ENCODE measurements around the gene TMOD1. TPM values are rescaled to one million over a fixed set of nuclear protein-coding genes. Genes with fewer than 3 reads are reported as not detected.
"Not testable (repeated sequence)": the region's sequence is repeated elsewhere in the genome, so short reads cannot be mapped to it uniquely, and the experiment has no call there.

The TMOD1 gene
- total RNA-seq, 2 donors from 2014 or later: 44.0 to 77.6 TPM

DNA sequence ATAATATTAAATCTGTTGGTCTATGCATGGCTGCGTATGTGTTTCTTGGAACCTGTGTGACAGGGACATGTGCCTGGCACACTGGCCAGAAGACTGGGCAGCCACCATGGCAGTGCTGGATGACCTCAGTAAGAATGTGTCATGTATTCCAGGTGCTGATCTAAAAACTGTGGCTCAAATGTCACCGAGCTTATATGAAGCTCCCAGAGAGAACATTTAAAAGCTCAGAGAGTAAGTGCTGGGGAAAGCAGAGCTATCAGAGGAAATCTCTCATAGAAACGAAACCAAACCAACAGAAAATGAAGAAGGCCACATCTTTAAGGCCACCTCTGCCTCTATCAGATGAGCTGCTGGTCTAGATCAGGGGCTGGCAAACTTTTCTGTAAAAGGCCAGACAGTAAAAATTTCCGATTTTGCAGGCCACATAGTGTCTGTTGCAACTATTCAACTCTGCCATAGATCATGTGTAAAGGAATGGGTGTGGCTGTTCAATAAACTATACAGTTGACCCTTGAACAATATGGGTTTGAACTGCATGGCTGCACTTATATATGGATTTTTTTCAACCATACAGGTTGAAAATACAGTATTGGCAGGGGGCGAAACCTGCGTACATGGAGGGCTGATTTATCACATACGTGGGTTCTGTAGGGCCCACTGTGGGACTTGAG lies 99.9 kb downstream of the TMOD1 start:
- Histone ChIP-seq H3K36me3 (peaks cover 55% of the 10 kb centered on the region), H3K27ac (no peak overlapping the region), H3K4me1 (ENCODE audit: control insufficient read depth in 1 of 2, low read depth in 2 of 2) (peaks cover 22 to 26% of the 10 kb centered on the region in 2 donors), H3K4me3 (no peak overlapping the region), H3K27me3 (replicated peaks; ENCODE audit: insufficient read depth) (no peaks in the 10 kb centered on the region), H3K9me3 (no peaks in the 10 kb centered on the region)
- ATAC-seq (ENCODE audit: insufficient number of reproducible peaks, low FRiP score, low read depth) (no peak), DNase-seq (ENCODE audit: low spot score) (no peak)
- TF ChIP-seq, protein P1, sequence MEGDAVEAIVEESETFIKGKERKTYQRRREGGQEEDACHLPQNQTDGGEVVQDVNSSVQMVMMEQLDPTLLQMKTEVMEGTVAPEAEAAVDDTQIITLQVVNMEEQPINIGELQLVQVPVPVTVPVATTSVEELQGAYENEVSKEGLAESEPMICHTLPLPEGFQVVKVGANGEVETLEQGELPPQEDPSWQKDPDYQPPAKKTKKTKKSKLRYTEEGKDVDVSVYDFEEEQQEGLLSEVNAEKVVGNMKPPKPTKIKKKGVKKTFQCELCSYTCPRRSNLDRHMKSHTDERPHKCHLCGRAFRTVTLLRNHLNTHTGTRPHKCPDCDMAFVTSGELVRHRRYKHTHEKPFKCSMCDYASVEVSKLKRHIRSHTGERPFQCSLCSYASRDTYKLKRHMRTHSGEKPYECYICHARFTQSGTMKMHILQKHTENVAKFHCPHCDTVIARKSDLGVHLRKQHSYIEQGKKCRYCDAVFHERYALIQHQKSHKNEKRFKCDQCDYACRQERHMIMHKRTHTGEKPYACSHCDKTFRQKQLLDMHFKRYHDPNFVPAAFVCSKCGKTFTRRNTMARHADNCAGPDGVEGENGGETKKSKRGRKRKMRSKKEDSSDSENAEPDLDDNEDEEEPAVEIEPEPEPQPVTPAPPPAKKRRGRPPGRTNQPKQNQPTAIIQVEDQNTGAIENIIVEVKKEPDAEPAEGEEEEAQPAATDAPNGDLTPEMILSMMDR (IDR thresholded peaks at IDR 0.05): no peak

DNA sequence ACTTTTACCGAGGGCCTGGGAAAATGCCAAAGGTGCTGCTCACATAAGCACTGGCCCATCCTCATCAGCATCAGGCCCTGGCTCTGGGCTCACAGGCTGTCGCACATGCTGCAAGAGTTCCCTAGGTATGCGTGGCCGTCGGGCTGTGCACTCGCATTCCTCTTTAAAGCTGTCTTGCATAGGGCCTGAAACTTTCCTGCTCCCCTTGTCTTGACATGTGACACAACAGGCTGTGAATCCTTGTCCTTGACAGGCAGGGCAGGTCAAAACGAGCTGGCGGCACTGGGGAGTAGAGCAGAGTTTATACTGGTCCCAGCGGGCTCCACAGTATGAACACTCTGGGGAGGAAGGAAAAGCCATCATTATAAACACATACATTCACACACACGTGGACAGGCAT lies 101.0 kb downstream of the TMOD1 start:
- H3K9me3 ChIP-seq: no peaks in the 10 kb centered on the region
- no peaks in the 10 kb centered on the region for H3K27me3 ChIP-seq (replicated peaks; ENCODE audit: insufficient read depth)
- peaks cover 14 to 16% of the 10 kb centered on the region in 2 donors for H3K4me1 ChIP-seq (ENCODE audit: control insufficient read depth in 1 of 2, low read depth in 2 of 2)
- TF ChIP-seq, protein P1 (IDR thresholded peaks at IDR 0.05): no peak
- ATAC-seq (ENCODE audit: insufficient number of reproducible peaks, low FRiP score, low read depth) (no peak), DNase-seq (ENCODE audit: low spot score) (no peak)
- no peak overlapping the region for H3K27ac ChIP-seq
- peaks cover 55% of the 10 kb centered on the region for H3K36me3 ChIP-seq
- H3K4me3 ChIP-seq: no peak overlapping the region

DNA sequence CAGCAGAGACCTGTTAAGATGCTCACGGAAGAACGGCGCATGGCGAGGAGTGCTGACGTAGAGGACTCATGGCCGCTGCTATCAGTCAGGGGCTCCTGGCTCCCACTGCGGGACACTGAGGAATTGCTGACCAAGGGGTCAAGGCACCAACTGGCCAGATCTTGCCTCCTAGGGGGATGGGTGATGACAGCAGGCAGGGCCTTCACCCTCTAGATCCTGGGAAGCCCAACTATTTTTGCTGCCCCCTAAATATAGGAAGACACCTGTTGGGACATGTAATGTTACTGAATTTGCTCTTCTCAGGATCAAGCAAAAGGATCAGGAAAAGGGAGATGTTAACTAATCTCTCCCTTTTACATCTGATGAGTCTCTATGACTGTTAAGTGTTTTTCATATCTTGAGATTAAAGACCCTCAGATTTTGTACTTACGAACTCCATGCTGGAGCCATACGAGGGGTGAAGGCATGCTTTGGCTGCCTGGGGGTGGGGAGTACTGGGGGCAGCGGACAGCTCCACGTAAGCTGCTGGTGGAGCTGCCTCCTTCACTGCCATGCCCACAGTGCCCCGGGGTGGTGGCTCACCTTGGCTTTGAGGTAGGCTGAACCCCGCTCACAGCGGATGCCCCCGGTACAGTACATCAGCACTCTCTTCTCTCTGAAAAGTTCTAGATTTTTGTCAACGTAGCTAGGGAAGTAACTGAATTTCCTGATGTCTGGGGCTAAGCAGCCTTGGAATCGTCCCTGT lies 103.6 kb downstream of the TMOD1 start:
- Histone ChIP-seq H3K27me3 (replicated peaks; ENCODE audit: insufficient read depth) (no peaks in the 10 kb centered on the region), H3K4me1 (ENCODE audit: control insufficient read depth in 1 of 2, low read depth in 2 of 2) (no peaks in the 10 kb centered on the region), H3K4me3 (no peak overlapping the region), H3K9me3 (no peaks in the 10 kb centered on the region), H3K27ac (no peak overlapping the region), H3K36me3 (peaks cover 48% of the 10 kb centered on the region)
- DNase-seq (ENCODE audit: low spot score) (no peak), ATAC-seq (ENCODE audit: insufficient number of reproducible peaks, low FRiP score, low read depth) (no peak)
- TF ChIP-seq, protein P1 (IDR thresholded peaks at IDR 0.05): no peak

DNA sequence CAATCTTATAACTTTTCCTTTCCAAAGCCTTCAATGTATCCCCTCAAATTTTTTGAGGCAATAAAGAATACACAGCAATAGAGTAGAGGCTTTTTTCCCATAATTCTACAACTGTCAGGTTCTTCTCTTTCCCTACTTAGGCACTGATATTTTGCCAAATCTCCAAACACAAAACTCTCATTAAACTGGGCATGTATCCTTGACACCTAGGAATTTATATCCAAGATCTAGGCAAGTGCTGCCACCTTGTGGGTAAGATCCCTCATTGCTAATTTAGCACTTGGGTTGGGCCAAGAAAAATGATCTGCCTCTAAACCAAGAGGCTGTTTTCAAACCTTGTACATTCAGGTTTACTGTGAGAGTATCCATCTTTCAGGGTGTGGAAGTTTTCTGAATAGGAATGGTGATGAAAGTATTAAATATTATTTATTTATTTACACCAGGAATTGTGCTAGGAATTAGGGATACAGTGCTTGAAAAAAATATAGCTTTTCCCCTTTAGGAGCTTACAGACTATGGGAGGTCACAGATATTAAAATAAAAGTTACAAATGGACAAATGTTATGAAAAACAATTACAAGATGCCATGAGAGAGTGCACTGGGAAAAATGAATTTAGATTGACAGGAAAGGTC lies 114.1 kb downstream of the TMOD1 start:
- Histone ChIP-seq H3K36me3 (peaks cover 15% of the 10 kb centered on the region), H3K4me3 (no peak overlapping the region), H3K4me1 (ENCODE audit: control insufficient read depth in 1 of 2, low read depth in 2 of 2) (peaks cover 0 to 8% of the 10 kb centered on the region in 2 donors), H3K9me3 (no peaks in the 10 kb centered on the region), H3K27me3 (replicated peaks; ENCODE audit: insufficient read depth) (no peaks in the 10 kb centered on the region), H3K27ac (no peak overlapping the region)
- ATAC-seq (ENCODE audit: insufficient number of reproducible peaks, low FRiP score, low read depth) (peak; percentile 54), DNase-seq (ENCODE audit: low spot score) (no peak)
- TF ChIP-seq, protein P1 (IDR thresholded peaks at IDR 0.05): peak; percentile 79

DNA sequence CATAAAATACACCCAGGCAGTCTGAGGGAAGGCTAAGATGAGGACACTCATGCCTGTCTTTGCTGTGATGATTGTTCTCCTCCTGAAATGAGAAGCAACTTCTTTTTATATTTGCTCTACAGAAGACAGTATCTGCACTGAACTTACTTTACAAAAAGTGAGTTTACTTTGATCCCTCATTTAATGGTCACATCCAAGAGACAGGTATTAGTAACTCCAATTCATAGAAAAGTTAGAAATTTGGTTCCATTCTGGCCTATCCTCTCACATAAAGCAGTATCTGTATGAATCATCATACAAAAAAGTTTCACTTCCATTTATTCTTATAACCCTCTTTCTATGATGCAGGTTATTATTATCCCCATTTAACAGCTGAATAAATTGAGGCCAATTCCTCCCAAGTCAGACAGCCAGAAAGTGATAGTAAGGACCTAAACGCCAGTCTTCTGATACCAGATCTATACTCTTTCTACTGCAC lies 116.5 kb downstream of the TMOD1 start:
- ATAC-seq (ENCODE audit: insufficient number of reproducible peaks, low FRiP score, low read depth): no peak

DNA sequence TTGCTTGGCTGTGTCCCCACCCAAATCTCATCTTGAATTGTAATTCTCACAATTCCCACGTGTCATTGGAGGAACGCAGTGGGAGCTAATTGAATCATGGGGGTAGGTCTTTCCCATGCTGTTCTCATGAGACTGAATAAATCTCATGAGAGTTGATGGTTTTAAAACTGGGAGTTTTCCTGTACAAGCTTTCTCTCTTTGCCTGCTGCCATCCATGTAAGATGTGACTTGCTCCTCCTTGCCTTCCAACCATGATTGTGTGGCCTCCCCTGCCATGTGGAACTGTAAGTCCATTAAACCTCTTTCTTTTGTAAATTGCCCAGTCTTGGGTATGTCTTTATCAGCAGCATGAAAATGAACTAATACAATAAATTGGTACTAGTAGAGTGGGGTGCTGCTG lies 118.6 kb downstream of the TMOD1 start:
- H3K27me3 ChIP-seq (replicated peaks; ENCODE audit: insufficient read depth); DNase-seq (ENCODE audit: low spot score); H3K4me1 ChIP-seq (ENCODE audit: control insufficient read depth in 1 of 2, low read depth in 2 of 2); ATAC-seq (ENCODE audit: insufficient number of reproducible peaks, low FRiP score, low read depth); H3K4me3 ChIP-seq; H3K36me3 ChIP-seq; H3K9me3 ChIP-seq; H3K27ac ChIP-seq: not testable (repeated sequence)

More for the DNA sequence above, 116.5 kb downstream of the TMOD1 start:
- H3K4me1 ChIP-seq (ENCODE audit: control insufficient read depth in 1 of 2, low read depth in 2 of 2): peaks cover 0 to 8% of the 10 kb centered on the region in 2 donors
- no peak overlapping the region for H3K27ac ChIP-seq
- no peaks in the 10 kb centered on the region for H3K27me3 ChIP-seq (replicated peaks; ENCODE audit: insufficient read depth)
- TF ChIP-seq, protein P1 (IDR thresholded peaks at IDR 0.05): no peak
- H3K36me3 ChIP-seq: peaks cover 7% of the 10 kb centered on the region
- H3K9me3 ChIP-seq: no peaks in the 10 kb centered on the region
- no peak for DNase-seq (ENCODE audit: low spot score)
- H3K4me3 ChIP-seq: no peak overlapping the region

DNA sequence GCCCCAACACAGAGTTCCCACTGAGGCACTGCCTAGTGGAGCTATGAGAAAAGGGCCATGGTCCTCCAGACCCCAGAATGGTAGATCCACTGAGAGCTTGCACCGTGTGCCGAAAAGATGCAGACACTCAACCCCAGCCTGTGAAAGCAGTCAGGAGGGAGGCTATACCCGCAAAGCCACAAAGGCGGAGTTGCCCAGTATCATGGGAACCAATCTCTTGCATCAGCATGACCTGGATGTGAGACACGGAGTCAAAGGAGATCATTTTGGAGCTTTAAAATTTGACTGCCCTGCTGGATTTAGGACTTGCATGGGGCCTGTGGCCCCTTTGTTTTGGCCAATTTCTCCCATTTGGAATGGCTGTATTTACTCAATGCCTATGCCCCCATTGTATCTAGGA lies 121.0 kb downstream of the TMOD1 start:
- ATAC-seq (ENCODE audit: insufficient number of reproducible peaks, low FRiP score, low read depth): not testable (repeated sequence)

More for the DNA sequence above, 121.0 kb downstream of the TMOD1 start:
- not testable (repeated sequence) for H3K27ac ChIP-seq; H3K9me3 ChIP-seq; DNase-seq (ENCODE audit: low spot score); H3K27me3 ChIP-seq (replicated peaks; ENCODE audit: insufficient read depth); H3K4me1 ChIP-seq (ENCODE audit: control insufficient read depth in 1 of 2, low read depth in 2 of 2); H3K4me3 ChIP-seq
- peaks cover 13% of the 10 kb centered on the region for H3K36me3 ChIP-seq
